ENCODE data around the gene TTYH3.

Gene TTYH3

DNA sequence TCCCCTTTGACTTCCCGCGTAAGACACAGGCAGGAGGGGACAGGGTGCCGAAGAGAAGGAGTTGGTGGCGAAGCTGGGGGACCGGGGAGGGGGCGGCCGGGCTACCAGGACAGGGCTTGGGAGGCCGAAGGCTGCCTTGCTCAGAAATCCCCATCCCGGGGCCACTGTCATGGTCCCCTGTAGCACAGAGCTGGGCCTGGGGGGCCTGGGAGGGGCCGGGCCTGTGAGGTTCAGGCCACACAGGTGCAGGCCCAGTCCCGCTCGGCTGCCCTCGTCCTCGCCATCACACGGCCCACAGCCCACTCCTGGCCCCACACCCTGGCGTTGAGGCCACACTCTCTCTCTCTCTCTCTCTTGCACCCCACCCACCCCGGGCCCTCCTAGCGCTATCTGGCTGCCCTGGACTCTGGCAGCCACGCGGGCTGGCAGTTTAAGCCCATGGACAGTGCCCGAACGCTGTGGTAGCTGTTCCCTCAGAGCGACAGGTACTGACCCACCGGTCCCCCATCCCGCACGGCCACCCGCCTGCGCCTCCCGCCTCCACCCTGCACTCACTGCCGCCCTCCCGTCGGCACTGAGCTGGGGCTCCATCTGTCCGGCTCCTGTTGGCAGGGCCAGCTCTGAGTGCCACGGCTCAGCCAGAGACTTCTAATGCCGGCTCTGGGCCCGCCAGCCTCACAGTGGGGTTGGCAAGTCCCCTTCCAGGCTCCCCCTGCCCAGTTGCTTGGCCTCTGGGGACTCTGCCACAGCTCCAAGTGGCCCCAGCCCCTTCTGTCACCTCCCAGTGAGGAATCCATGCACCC is 28.0 kb downstream of the TTYH3 start:
- no peak overlapping the region for H3K4me3 ChIP-seq (ENCODE audit: low read depth, low read length)
- CTCF ChIA-PET, result interaction anchor here (0.5 to 1.9 kb wide), 5 partner anchors 11 to 171 kb away, joined by 3 to 5 read pairs (median 3); no protein-coding TSS in a partner anchor
- TF ChIP-seq, protein P1, sequence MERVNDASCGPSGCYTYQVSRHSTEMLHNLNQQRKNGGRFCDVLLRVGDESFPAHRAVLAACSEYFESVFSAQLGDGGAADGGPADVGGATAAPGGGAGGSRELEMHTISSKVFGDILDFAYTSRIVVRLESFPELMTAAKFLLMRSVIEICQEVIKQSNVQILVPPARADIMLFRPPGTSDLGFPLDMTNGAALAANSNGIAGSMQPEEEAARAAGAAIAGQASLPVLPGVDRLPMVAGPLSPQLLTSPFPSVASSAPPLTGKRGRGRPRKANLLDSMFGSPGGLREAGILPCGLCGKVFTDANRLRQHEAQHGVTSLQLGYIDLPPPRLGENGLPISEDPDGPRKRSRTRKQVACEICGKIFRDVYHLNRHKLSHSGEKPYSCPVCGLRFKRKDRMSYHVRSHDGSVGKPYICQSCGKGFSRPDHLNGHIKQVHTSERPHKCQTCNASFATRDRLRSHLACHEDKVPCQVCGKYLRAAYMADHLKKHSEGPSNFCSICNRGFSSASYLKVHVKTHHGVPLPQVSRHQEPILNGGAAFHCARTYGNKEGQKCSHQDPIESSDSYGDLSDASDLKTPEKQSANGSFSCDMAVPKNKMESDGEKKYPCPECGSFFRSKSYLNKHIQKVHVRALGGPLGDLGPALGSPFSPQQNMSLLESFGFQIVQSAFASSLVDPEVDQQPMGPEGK (tag by site-specific recombination; IDR thresholded peaks at IDR 0.05), result 0 out of 2 replicates have a peak, but pooled peaks have one; percentile 17
- TF ChIP-seq SCRT2 (tag by site-specific recombination; IDR thresholded peaks at IDR 0.05), result peak; percentile 54; the same call in 1 of the 2 replicates
- TF ChIP-seq ZNF560 (tag by site-specific recombination; IDR thresholded peaks at IDR 0.05; ENCODE audit: borderline replicate concordance), result no peak
- POLR2A ChIA-PET, result interaction anchor here (0.5 kb wide), 1 partner anchor 28 kb away, joined by 8 read pairs; no protein-coding TSS in a partner anchor
- no peaks in the 10 kb centered on the region for H3K4me1 ChIP-seq (ENCODE audit: control insufficient read depth, insufficient read depth, low read length)
- H3K9me3 ChIP-seq (ENCODE audit: control insufficient read depth, insufficient read depth, low read depth, low read length), result no peaks in the 10 kb centered on the region
- H3K27ac ChIP-seq (ENCODE audit: extremely low read depth, low read depth, low read length), result no peak overlapping the region
- H3K36me3 ChIP-seq (ENCODE audit: control insufficient read depth in 2 of 2, insufficient read depth in 1 of 2, low read length in 2 of 2), result peaks cover 0 to 34% of the 10 kb centered on the region in 2 experiments; a peak in 1 of 3 replicates

DNA sequence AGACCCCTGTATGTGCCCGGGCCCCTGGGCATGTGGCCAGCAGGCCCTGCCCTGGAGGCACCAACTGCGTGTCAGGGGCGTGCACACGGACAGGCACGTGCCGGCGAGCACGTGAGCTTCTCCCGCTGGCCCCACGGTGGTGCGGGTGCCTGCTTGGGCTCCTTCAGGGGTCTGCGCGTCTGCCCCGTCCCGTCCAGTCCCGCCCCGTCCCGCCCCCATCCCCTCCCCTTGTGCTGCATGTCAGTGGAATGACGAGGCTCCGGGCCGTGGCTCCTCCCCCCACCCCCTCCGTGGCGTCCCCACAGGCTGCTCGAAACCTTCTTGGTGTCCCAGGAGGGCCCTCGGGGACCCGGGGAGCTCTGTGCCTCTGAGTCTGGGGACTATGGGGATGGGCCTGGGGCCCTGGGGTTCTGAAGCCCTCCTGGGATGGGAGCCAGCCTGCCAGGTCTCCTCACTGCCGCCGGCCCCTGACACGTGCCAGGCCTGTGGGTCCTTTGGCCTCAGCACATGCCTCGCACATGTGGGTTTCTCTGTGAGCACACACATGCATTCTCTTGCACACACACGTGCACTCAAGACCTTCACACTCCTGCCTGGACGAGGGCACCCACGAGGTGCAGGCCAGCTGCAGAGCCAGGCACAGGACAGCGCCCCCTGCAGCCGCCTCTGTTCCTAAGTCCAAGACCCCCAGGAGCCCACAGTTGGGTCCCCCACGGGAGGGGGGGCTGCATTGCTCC is 28.7 kb downstream of the TTYH3 start:
- TF ChIP-seq GLIS1 (tag by site-specific recombination; IDR thresholded peaks at IDR 0.05) (peak; percentile 21), ZFHX2 (tag by site-specific recombination; conservative IDR thresholded peaks at IDR 0.05) (no peak), ZNF155 (tag by site-specific recombination; IDR thresholded peaks at IDR 0.05) (no peak), ZBTB21 (tag by site-specific recombination; IDR thresholded peaks at IDR 0.05) (no peak)
- TF ChIP-seq, protein P2, sequence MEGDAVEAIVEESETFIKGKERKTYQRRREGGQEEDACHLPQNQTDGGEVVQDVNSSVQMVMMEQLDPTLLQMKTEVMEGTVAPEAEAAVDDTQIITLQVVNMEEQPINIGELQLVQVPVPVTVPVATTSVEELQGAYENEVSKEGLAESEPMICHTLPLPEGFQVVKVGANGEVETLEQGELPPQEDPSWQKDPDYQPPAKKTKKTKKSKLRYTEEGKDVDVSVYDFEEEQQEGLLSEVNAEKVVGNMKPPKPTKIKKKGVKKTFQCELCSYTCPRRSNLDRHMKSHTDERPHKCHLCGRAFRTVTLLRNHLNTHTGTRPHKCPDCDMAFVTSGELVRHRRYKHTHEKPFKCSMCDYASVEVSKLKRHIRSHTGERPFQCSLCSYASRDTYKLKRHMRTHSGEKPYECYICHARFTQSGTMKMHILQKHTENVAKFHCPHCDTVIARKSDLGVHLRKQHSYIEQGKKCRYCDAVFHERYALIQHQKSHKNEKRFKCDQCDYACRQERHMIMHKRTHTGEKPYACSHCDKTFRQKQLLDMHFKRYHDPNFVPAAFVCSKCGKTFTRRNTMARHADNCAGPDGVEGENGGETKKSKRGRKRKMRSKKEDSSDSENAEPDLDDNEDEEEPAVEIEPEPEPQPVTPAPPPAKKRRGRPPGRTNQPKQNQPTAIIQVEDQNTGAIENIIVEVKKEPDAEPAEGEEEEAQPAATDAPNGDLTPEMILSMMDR (tag by site-specific recombination; IDR thresholded peaks at IDR 0.05), result 0 out of 2 replicates have a peak, but pooled peaks have one; percentile 10
- TF ChIP-seq, protein P3, sequence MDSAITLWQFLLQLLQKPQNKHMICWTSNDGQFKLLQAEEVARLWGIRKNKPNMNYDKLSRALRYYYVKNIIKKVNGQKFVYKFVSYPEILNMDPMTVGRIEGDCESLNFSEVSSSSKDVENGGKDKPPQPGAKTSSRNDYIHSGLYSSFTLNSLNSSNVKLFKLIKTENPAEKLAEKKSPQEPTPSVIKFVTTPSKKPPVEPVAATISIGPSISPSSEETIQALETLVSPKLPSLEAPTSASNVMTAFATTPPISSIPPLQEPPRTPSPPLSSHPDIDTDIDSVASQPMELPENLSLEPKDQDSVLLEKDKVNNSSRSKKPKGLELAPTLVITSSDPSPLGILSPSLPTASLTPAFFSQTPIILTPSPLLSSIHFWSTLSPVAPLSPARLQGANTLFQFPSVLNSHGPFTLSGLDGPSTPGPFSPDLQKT (IDR thresholded peaks at IDR 0.05; ENCODE audit: borderline replicate concordance, low read depth, low read length), result no peak
- Histone ChIP-seq H3K36me3 (ENCODE audit: control insufficient read depth in 2 of 2, insufficient read depth in 1 of 2, low read length in 2 of 2) (peaks cover 0 to 32% of the 10 kb centered on the region in 2 experiments; a peak in 1 of 3 replicates), H3K4me3 (ENCODE audit: low read depth, low read length) (no peak overlapping the region), H3K4me1 (ENCODE audit: control insufficient read depth, insufficient read depth, low read length) (no peaks in the 10 kb centered on the region), H3K27ac (ENCODE audit: extremely low read depth, low read depth, low read length) (no peak overlapping the region), H3K9me3 (ENCODE audit: control insufficient read depth, insufficient read depth, low read depth, low read length) (no peaks in the 10 kb centered on the region)
- CTCF ChIA-PET, result interaction anchor here (0.5 to 1.4 kb wide), 5 partner anchors 10 to 618 kb away, joined by 3 read pairs; no protein-coding TSS in a partner anchor
- POLR2A ChIA-PET, result interaction anchor here (0.5 kb wide), 1 partner anchor 29 kb away, joined by 8 read pairs; no protein-coding TSS in a partner anchor

DNA sequence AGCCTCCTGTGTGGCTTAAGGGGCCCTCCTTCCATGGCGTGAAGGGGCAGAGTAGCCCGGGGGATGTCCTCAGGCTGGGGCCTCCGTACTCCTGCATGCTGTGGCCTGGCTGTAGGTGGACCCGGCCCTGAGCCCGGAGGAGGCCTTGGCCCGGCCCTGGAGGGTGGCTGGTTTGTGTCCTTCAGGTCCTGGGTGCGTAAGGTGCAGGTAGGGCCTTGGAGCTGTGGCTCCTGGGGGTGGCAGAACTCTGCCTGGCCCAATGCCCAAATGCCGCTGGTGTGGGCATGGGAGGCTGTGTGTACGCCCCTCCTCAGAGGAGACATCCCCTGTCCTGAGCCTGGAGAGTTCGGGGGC is 29.3 kb downstream of the TTYH3 start:
- Histone ChIP-seq H3K4me1 (ENCODE audit: control insufficient read depth, insufficient read depth, low read length) (no peaks in the 10 kb centered on the region), H3K9me3 (ENCODE audit: control insufficient read depth, insufficient read depth, low read depth, low read length) (no peaks in the 10 kb centered on the region), H3K36me3 (ENCODE audit: control insufficient read depth in 2 of 2, insufficient read depth in 1 of 2, low read length in 2 of 2) (peaks cover 0 to 26% of the 10 kb centered on the region in 2 experiments; a peak in 1 of 3 replicates), H3K27ac (ENCODE audit: extremely low read depth, low read depth, low read length) (no peak overlapping the region), H3K4me3 (ENCODE audit: low read depth, low read length) (no peak overlapping the region)
- POLR2A ChIA-PET, result no interaction called here
- TF ChIP-seq, protein P4, sequence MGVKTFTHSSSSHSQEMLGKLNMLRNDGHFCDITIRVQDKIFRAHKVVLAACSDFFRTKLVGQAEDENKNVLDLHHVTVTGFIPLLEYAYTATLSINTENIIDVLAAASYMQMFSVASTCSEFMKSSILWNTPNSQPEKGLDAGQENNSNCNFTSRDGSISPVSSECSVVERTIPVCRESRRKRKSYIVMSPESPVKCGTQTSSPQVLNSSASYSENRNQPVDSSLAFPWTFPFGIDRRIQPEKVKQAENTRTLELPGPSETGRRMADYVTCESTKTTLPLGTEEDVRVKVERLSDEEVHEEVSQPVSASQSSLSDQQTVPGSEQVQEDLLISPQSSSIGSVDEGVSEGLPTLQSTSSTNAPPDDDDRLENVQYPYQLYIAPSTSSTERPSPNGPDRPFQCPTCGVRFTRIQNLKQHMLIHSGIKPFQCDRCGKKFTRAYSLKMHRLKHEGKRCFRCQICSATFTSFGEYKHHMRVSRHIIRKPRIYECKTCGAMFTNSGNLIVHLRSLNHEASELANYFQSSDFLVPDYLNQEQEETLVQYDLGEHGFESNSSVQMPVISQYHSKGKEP (tag by site-specific recombination; IDR thresholded peaks at IDR 0.05), result no peak
- TF ChIP-seq GLIS1 (tag by site-specific recombination; IDR thresholded peaks at IDR 0.05), result 0 out of 2 replicates have a peak, but pooled peaks have one; percentile 5
- CTCF ChIA-PET, result interaction anchor here (0.7 to 1.4 kb wide), 2 partner anchors 11 to 617 kb away, joined by 3 read pairs; no protein-coding TSS in a partner anchor

Data from HEK293 (cell line).